Vagina (tissue), 2 donors: ENCODE data around the gene HOPX.
"Not testable (repeated sequence)": the region's sequence is repeated elsewhere in the genome, so short reads cannot be mapped to it uniquely, and the experiment has no call there.

Experiments used
- POLR2A ChIP-seq, 2 donors: fragments of 450-650 bp; IDR thresholded peaks; one replicate each; pipeline ENCODE4 v1.6.1; 2017; ENCODE audit warnings: antibody characterized with exemption in 2 of 2, mild to moderate bottlenecking in 2 of 2, moderate library complexity in 2 of 2
- POLR2AphosphoS5 ChIP-seq, 2 donors: sonication (generic); formaldehyde crosslinking; IDR thresholded peaks; one replicate each; pipeline ENCODE4 v1.9.0; 2017; ENCODE audit warnings: antibody characterized with exemption in 2 of 2, mild to moderate bottlenecking in 2 of 2, low read depth in 1 of 2; ENCODE audit not compliant: insufficient read depth in 1 of 2
- TF ChIP-seq, protein P1 (sequence below), 3 experiments: fragments of 450-650 bp in 2 of 3; fragments of 200-600 bp in 1 of 3; sonication (generic) in 1 of 3; IDR thresholded peaks; one replicate each; pipeline ENCODE4 v1.5.1; 2017 to 2019; ENCODE audit warnings: antibody characterized with exemption in 3 of 3, mild to moderate bottlenecking in 2 of 3, moderate library complexity in 2 of 3

DNA sequence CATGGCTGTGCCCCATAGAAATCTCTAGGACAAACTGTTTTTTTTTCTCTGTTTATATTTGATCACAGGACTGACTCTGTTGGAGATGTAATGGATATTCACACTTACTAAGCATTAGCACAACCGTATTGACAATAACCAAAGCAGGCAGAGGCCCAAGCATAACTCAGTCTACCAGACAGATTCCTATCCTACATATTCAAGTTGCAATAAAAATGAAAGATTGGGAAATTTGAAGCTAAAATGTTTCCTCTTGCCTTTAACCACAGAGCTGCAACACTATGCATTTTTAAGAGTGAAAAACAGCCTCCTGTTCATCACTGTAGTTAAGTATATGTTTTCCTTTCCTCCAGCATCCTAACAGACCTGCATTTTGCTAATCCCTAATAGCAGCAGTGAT lies 13.7 kb downstream of the HOPX start:
- TF ChIP-seq, protein P1, sequence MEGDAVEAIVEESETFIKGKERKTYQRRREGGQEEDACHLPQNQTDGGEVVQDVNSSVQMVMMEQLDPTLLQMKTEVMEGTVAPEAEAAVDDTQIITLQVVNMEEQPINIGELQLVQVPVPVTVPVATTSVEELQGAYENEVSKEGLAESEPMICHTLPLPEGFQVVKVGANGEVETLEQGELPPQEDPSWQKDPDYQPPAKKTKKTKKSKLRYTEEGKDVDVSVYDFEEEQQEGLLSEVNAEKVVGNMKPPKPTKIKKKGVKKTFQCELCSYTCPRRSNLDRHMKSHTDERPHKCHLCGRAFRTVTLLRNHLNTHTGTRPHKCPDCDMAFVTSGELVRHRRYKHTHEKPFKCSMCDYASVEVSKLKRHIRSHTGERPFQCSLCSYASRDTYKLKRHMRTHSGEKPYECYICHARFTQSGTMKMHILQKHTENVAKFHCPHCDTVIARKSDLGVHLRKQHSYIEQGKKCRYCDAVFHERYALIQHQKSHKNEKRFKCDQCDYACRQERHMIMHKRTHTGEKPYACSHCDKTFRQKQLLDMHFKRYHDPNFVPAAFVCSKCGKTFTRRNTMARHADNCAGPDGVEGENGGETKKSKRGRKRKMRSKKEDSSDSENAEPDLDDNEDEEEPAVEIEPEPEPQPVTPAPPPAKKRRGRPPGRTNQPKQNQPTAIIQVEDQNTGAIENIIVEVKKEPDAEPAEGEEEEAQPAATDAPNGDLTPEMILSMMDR (IDR thresholded peaks at IDR 0.05): not testable (repeated sequence)
- TF ChIP-seq POLR2A (IDR thresholded peaks at IDR 0.05); POLR2AphosphoS5 (IDR thresholded peaks at IDR 0.05; ENCODE audit: insufficient read depth in 1 of 2, low read depth in 1 of 2): not testable (repeated sequence)
